ENCODE results near the gene AGPAT3. TPM values are rescaled to one million over a fixed set of nuclear protein-coding genes. Genes with fewer than 3 reads are reported as not detected.
A peak's percentile ranks its signal among the peaks of the same experiment; 100 is the strongest.

Gene AGPAT3
- total and polyA plus RNA-seq, 8 donors = 9.9 to 83.1 (median 36.7) TPM

GRCh38 chr21:43867948-43868347 is 2.9 kb downstream of the AGPAT3 start:
- intact Hi-C loops (cut with DNase I; ENCODE audit: low total_unique reads) = no loop called here
- Histone ChIP-seq H3K27ac (peak overlapping the region; percentile 13 to 97 (median 93)), H3K27me3 (no peaks in the 10 kb centered on the region), H3K9me3 (no peaks in the 10 kb centered on the region), H3K36me3 (peaks cover 0 to 16% (median 4%) of the 10 kb centered on the region in 4 donors), H3K4me1 (peaks cover 24 to 52% (median 35%) of the 10 kb centered on the region in 4 donors), H3K4me3 (no peak overlapping the region)
- TF ChIP-seq CTCF (IDR thresholded peaks at IDR 0.05) = no peak
- TF ChIP-seq EP300 (IDR thresholded peaks at IDR 0.05) = no peak
- TF ChIP-seq POLR2AphosphoS5 (IDR thresholded peaks at IDR 0.05) = no peak
- TF ChIP-seq POLR2A (IDR thresholded peaks at IDR 0.05) = no peak
- WGBS, 5 donors = 49 to 68% (median 57%) methylated on average over 6 of the region's 6 CpGs
- DNase-seq = no peak

DNA sequence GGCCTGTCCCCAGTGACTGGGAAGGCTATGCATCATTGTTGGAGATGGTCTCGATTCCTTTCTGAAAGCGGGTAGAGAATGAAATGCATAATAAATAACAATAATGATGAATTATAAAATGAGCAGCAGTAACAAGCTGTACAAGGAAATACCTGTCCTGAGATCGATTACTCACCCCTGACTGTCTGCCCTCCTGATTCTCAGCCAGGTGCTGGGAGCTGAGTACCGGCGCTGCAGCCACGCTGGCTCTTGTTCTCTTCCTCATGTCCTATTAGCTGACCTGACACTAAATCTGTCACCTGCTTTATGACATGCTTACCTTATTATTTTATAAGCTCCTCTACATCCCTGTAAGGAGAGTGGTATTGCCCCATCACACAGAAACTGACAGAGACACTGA is 3.4 kb downstream of the AGPAT3 start:
- Histone ChIP-seq H3K36me3 (peaks cover 0 to 21% (median 9%) of the 10 kb centered on the region in 4 donors), H3K27me3 (no peaks in the 10 kb centered on the region), H3K4me3 (no peak overlapping the region), H3K4me1 (peaks cover 24 to 51% (median 37%) of the 10 kb centered on the region in 4 donors), H3K9me3 (no peaks in the 10 kb centered on the region), H3K27ac (peak overlapping the region; percentile 13 to 97 (median 35))
- peak in 1 of 2 donors; percentile 57 for DNase-seq
- intact Hi-C loops (cut with DNase I; ENCODE audit: low total_unique reads) = no loop called here
- WGBS, 5 donors = 43 to 69% (median 57%) methylated on average over 6 of the region's 6 CpGs
- TF ChIP-seq POLR2AphosphoS5 (IDR thresholded peaks at IDR 0.05) (no peak), POLR2A (IDR thresholded peaks at IDR 0.05) (no peak), CTCF (IDR thresholded peaks at IDR 0.05) (no peak), EP300 (IDR thresholded peaks at IDR 0.05) (no peak)

DNA sequence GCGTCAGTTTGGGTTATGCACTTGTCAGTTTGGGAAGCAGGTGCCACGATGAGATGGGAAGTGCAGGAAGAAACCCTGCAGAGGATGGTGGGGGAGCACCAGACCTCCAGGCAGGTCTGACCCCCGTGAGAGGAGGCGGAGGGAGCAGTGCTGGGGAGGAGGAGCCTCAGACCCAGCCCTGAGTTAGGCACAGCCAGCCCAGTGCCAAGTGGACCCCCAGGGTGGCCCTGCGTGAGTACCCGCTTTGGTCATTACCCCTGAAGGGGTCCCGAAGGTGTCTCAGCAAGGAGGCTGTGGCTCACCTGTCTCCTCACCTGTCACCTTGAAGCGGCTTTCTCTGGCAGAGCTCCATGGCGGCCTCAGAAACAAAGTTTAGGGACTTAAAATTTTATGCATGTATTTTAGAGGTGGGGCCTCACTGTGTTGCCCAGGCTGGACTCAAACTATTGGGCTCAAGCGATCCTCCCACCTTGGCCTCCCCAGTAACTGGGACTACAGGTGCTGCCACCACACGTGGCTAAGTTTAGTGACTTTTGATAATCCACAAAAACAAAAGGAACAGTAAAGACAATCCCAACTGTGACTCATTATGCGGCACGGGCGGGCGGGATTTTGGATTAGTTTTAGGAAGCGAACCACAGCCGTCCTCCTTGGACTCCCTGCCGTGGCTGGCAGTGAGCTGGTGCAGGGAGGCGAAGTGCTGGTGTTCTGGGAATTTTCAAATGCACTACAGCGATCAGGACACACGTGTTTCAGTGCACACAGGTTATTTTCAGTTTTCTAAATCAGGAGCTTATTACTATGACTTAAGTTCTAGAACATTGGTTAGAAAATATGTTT is 4.7 kb downstream of the AGPAT3 start:
- H3K27me3 ChIP-seq = no peaks in the 10 kb centered on the region
- intact Hi-C loops (cut with DNase I; ENCODE audit: low total_unique reads) = loop anchor here (10.0 kb wide), 1 partner anchor 45 kb away; no protein-coding TSS in a partner anchor
- peaks cover 0 to 22% (median 13%) of the 10 kb centered on the region in 4 donors for H3K36me3 ChIP-seq
- no peak overlapping the region for H3K27ac ChIP-seq
- H3K9me3 ChIP-seq = no peaks in the 10 kb centered on the region
- WGBS, 5 donors = 89 to 94% (median 92%) methylated on average over 18 to 21 of the region's 21 CpGs
- no peak for DNase-seq
- no peak overlapping the region for H3K4me3 ChIP-seq
- H3K4me1 ChIP-seq = peaks cover 19 to 53% (median 36%) of the 10 kb centered on the region in 4 donors
- TF ChIP-seq POLR2A (IDR thresholded peaks at IDR 0.05) (no peak), EP300 (IDR thresholded peaks at IDR 0.05) (no peak), CTCF (IDR thresholded peaks at IDR 0.05) (no peak), POLR2AphosphoS5 (IDR thresholded peaks at IDR 0.05) (no peak)

DNA sequence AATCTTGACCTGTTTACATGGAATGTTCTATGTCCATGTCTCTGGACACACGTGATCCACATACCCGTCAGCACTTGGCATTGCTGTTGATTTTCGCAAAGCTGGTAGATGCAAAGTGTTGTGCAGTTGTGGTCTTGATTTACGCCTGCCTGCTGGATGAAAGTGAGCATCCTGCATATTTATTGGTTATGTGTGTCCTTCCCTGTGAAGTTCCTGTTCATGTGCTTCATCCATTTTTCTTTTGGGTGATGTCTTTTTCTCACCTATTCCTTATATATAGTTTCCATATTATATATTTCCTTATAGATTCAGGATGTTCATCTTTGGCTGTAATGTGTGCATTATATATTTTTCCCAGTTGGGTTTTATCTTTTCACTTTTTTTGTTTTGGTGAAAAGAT is 6.5 kb downstream of the AGPAT3 start:
- Histone ChIP-seq H3K27me3 (no peaks in the 10 kb centered on the region), H3K4me1 (peaks cover 16 to 49% (median 34%) of the 10 kb centered on the region in 4 donors), H3K9me3 (no peaks in the 10 kb centered on the region), H3K36me3 (peaks cover 0 to 22% (median 13%) of the 10 kb centered on the region in 4 donors), H3K27ac (no peak overlapping the region), H3K4me3 (no peak overlapping the region)
- WGBS, 5 donors = 93 to 97% (median 97%) methylated on average over 4 of the region's 4 CpGs
- no peak for TF ChIP-seq POLR2A (IDR thresholded peaks at IDR 0.05)
- no peak for TF ChIP-seq POLR2AphosphoS5 (IDR thresholded peaks at IDR 0.05)
- TF ChIP-seq EP300 (IDR thresholded peaks at IDR 0.05) = no peak
- no peak for TF ChIP-seq CTCF (IDR thresholded peaks at IDR 0.05)
- intact Hi-C loops (cut with DNase I; ENCODE audit: low total_unique reads) = loop anchor here (10.0 kb wide), 1 partner anchor 47 kb away; no protein-coding TSS in a partner anchor
- DNase-seq = no peak
